ENCODE data around the gene ACRBP.

DNA sequence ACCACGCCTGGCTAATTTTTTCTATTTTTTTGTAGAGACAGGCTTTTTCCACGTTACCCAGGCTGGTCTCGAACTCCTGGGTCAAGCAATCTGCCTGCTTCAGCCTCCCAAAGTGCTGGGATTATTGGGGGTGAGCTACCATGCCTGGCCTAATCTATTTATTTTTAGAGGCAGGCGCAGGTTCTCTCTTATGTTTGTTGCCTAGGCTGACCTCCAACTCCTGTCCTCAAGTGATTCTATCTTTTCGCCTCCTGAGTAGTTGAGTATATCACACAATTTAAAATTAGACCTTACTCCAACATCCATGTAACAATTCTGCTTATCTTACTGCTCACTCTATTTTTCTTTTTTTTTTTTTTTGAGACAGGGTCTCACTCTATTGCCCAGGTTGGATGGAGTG is 6.8 kb upstream of the ACRBP start:
- no peak for TF ChIP-seq EZH2 (IDR thresholded peaks at IDR 0.05; ENCODE audit: insufficient read depth, poor library complexity, severe bottlenecking)
- TF ChIP-seq EZH2phosphoT487 (IDR thresholded peaks at IDR 0.05; ENCODE audit: insufficient read depth, low read depth): no peak
